HEK293 (cell line): ENCODE data around the gene CATSPERZ.

Experiments
- PRDM1 ChIP-seq: fragments of 450-650 bp; formaldehyde crosslinking; IDR thresholded peaks from 2 replicates; pipeline ENCODE4; 2016; ENCODE audit warnings: missing biosample characterization, missing genetic modification characterization
- YY1 ChIP-seq: fragments of 450-650 bp; formaldehyde crosslinking; IDR thresholded peaks from 2 replicates; pipeline ENCODE4 v1.5.1; 2018; ENCODE audit warnings: missing biosample characterization, missing genetic modification characterization
- ZBTB17 ChIP-seq: fragments of 450-650 bp; formaldehyde crosslinking; IDR thresholded peaks from 2 replicates; pipeline ENCODE4 v1.5.1; 2016; ENCODE audit warnings: missing biosample characterization, missing genetic modification characterization
- ZNF248 ChIP-seq: fragments of 450-650 bp; formaldehyde crosslinking; IDR thresholded peaks from 2 replicates; pipeline ENCODE4 v1.5.1; 2017; ENCODE audit warnings: missing biosample characterization, missing genetic modification characterization
- TF ChIP-seq, protein P1 (sequence below): fragments of 450-650 bp; formaldehyde crosslinking; IDR thresholded peaks from 2 replicates; pipeline ENCODE4 v1.5.1; 2016; ENCODE audit warnings: missing biosample characterization, missing genetic modification characterization

DNA sequence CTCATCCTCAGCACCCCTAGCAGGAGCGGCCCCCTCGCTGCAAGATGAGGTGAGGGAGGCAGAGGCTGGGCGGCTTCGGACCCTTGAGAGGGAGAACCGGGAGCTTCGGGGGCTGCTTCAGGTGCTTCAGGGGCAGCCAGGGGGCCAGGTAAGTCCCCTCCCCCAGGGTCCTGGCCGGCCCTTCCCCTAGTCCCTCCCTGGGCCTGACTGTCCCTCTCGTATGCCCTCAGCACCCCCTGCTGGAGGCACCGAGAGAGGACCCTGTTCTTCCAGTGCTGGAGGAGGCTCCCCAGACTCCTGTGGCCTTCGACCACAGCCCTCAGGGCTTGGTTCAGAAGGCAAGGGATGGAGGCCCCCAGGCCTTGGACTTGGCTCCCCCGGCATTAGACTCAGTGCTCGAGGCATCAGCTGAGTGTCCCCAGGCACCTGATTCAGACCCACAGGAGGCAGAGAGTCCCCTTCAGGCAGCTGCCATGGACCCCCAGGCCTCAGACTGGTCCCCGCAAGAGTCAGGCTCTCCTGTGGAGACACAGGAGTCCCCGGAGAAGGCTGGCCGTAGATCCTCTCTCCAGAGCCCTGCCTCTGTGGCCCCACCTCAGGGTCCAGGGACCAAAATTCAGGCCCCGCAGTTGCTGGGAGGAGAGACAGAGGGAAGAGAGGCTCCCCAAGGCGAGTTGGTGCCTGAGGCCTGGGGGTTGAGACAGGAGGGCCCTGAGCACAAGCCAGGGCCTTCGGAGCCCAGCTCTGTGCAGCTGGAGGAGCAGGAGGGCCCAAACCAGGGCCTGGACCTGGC is 43.8 kb downstream of the CATSPERZ start:
- TF ChIP-seq, protein P1, sequence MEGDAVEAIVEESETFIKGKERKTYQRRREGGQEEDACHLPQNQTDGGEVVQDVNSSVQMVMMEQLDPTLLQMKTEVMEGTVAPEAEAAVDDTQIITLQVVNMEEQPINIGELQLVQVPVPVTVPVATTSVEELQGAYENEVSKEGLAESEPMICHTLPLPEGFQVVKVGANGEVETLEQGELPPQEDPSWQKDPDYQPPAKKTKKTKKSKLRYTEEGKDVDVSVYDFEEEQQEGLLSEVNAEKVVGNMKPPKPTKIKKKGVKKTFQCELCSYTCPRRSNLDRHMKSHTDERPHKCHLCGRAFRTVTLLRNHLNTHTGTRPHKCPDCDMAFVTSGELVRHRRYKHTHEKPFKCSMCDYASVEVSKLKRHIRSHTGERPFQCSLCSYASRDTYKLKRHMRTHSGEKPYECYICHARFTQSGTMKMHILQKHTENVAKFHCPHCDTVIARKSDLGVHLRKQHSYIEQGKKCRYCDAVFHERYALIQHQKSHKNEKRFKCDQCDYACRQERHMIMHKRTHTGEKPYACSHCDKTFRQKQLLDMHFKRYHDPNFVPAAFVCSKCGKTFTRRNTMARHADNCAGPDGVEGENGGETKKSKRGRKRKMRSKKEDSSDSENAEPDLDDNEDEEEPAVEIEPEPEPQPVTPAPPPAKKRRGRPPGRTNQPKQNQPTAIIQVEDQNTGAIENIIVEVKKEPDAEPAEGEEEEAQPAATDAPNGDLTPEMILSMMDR (tag by site-specific recombination): 0 out of 2 replicates have a peak, but pooled peaks have one; percentile 20
- TF ChIP-seq YY1 (tag by site-specific recombination) (no peak), ZNF248 (tag by site-specific recombination) (no peak), PRDM1 (no peak), ZBTB17 (tag by site-specific recombination) (no peak)
